ENCODE results near the gene MUC4.

- no peak for TF ChIP-seq CTCF (IDR thresholded peaks at IDR 0.05)
- TF ChIP-seq POLR2AphosphoS5 (IDR thresholded peaks at IDR 0.05) = no peak
- no peak for TF ChIP-seq POLR2A (IDR thresholded peaks at IDR 0.05)
- no peak for TF ChIP-seq EP300 (IDR thresholded peaks at IDR 0.05)
Observed at GRCh38 chr3:195762249-195762585, 49.5 kb downstream of the MUC4 start.

Measured in upper lobe of left lung (tissue), 4 donors.